ENCODE measurements around the gene HOXA5. TPM values are rescaled to one million over a fixed set of nuclear protein-coding genes. Genes with fewer than 3 reads are reported as not detected.
A peak's percentile ranks its signal among the peaks of the same experiment; 100 is the strongest.

Gene HOXA5
- total and polyA plus RNA-seq, 2 of the 8 experiments (the other 6 are each of a cell fraction or from before 2014, with no cell fraction given) = not detected

- Histone ChIP-seq H2AK5ac (ENCODE audit: low read depth, low read length) (no peak overlapping the region), H2BK12ac (ENCODE audit: low read depth, low read length) (no peak overlapping the region), H3K23me2 (ENCODE audit: low read depth, low read length) (peaks cover 6% of the 10 kb centered on the region; the same call in 1 of the 2 replicates), H3K9ac (replicated peaks in 1 of 4; ENCODE audit: extremely low read depth in 1 of 4, low read depth in 3 of 4, low read length in 3 of 4) (no peak overlapping the region), H4K5ac (ENCODE audit: insufficient read length, low read depth, low read length) (no peak overlapping the region), H4K91ac (replicated peaks; ENCODE audit: insufficient read length, low read length) (no peak overlapping the region), H2BK120ac (replicated peaks; ENCODE audit: low read depth, low read length) (no peak overlapping the region), H3K79me2 (ENCODE audit: control insufficient read depth in 1 of 2, insufficient read depth in 2 of 2, low read length in 2 of 2) (no peaks in the 10 kb centered on the region), H3K36me3 (ENCODE audit: control insufficient read depth in 2 of 4, insufficient read depth in 4 of 4, low read length in 3 of 4) (peaks cover 0 to 6% (median 0%) of the 10 kb centered on the region in 4 experiments; a peak in 1 of 8 replicates), H3K9me3 (ENCODE audit: insufficient read depth in 2 of 2, low read depth in 1 of 2, low read length in 1 of 2) (no peaks in the 10 kb centered on the region), H3K27me3 (replicated peaks in 1 of 4; ENCODE audit: control insufficient read depth in 3 of 4, extremely low read depth in 1 of 4, insufficient read depth in 3 of 4, low read length in 3 of 4) (peaks cover 93 to 100% (median 99%) of the 10 kb centered on the region in 4 experiments), H2BK5ac (ENCODE audit: low read depth, low read length) (no peak overlapping the region; the same call in 1 of the 2 replicates), H2BK15ac (ENCODE audit: low read length) (no peak overlapping the region), H3K23ac (ENCODE audit: insufficient read length) (no peak overlapping the region), H3K18ac (ENCODE audit: extremely low read depth, low read length) (no peak overlapping the region), H3K4me3 (ENCODE audit: extremely low read depth in 1 of 4, insufficient read depth in 2 of 4, low read depth in 3 of 4, low read length in 4 of 4) (no peak overlapping the region), H3K4me1 (replicated peaks in 1 of 4; ENCODE audit: control insufficient read depth in 3 of 4, insufficient read depth in 4 of 4, low read length in 3 of 4) (peaks cover 0 to 19% (median 13%) of the 10 kb centered on the region in 4 experiments; a peak in 6 of 7 replicates), H4K20me1 (replicated peaks in 1 of 2; ENCODE audit: control insufficient read depth in 1 of 2, insufficient read depth in 2 of 2, low read length in 2 of 2) (peaks cover 22 to 39% of the 10 kb centered on the region in 2 experiments), H3K27ac (ENCODE audit: low read depth, low read length) (no peak overlapping the region), H2BK20ac (ENCODE audit: low read length) (no peak overlapping the region), H3K79me1 (ENCODE audit: low read depth, low read length) (no peaks in the 10 kb centered on the region), H4K8ac (ENCODE audit: extremely low read depth, insufficient read depth, low read length) (no peak overlapping the region; the same call in 1 of the 2 replicates), H3K14ac (ENCODE audit: insufficient read length) (no peak overlapping the region), H3K4ac (replicated peaks; ENCODE audit: insufficient read length, low read depth, low read length) (no peak overlapping the region), H3K56ac (replicated peaks; ENCODE audit: insufficient read length, low read depth, low read length) (no peak overlapping the region), H3K4me2 (ENCODE audit: insufficient read depth in 1 of 2, low read depth in 2 of 2, low read length in 2 of 2) (peak overlapping the region; percentile 1 to 17; a peak in 2 of 4 replicates), H2AFZ (ENCODE audit: low read length) (no peak overlapping the region)
- ChIA-PET CTCF (ENCODE audit: partially characterized antibody) (interaction anchor here (0.5 to 12.1 kb wide), 13 partner anchors 10 to 246 kb away, joined by 3 to 123 read pairs (median 3); partner anchors contain the start of genes HOXA3, HOXA5 and HOXA6), POLR2A (ENCODE audit: partially characterized antibody) (interaction anchor here (1.2 kb wide), 1 partner anchor 11 kb away, joined by 3 read pairs; no protein-coding TSS in a partner anchor)
- FAIRE-seq = no peak
- 5% methylated on average over 32 of the region's 35 CpGs; no CpG with 5 or more reads in 1 of the 2 experiments for WGBS, 2 experiments (ENCODE audit: extremely low coverage in 1 of 2, insufficient coverage in 1 of 2, insufficient read length in 1 of 2, insufficient replicate concordance in 2 of 2, low coverage in 1 of 2, low lambda C conversion rate in 2 of 2, missing lambda C conversion rate in 1 of 2)
- DNase-seq (ENCODE audit: low read depth in 1 of 2, low spot score in 2 of 2) = peak in 1 of 2 experiments; percentile 72
- TF ChIP-seq EP300 (IDR thresholded peaks at IDR 0.05; ENCODE audit: borderline replicate concordance in 1 of 2, low read depth in 2 of 2, low read length in 2 of 2) (no peak), RNF2 (IDR thresholded peaks at IDR 0.05; ENCODE audit: borderline replicate concordance, low read depth, low read length, missing control alignments, poor library complexity, severe bottlenecking) (no peak), EZH2 (IDR thresholded peaks at IDR 0.05; ENCODE audit: low read depth, low read length, severe bottlenecking) (peak; percentile 95), CEBPB (IDR thresholded peaks at IDR 0.05; ENCODE audit: low read depth, low read length) (no peak), SUZ12 (IDR thresholded peaks at IDR 0.05; ENCODE audit: low read length) (peak; percentile 96), SP2 (IDR thresholded peaks at IDR 0.05; ENCODE audit: low read length) (no peak), RAD21 (IDR thresholded peaks at IDR 0.05 in 1 of 2, conservative IDR thresholded peaks at IDR 0.05 in 1 of 2; ENCODE audit: low read depth in 2 of 2, low read length in 2 of 2) (peak; percentile 21 to 43; a peak in 3 of 4 replicates)
These were observed 45.5 kb downstream of the HOXA5 start for GRCh38 chr7:27097686-27098577.
